WI38 (cell line): Measurements from ENCODE around the gene SYTL1.

Experiments used
- H3K4me3 ChIP-seq: 2 replicates; pipeline ENCODE4 v1.5.1; 2011; ENCODE audit warnings: low read depth, mild to moderate bottlenecking, control low read depth, low read length
- TF ChIP-seq, protein P1 (sequence below): IDR thresholded peaks from 2 replicates; pipeline ENCODE4 v1.5.1; 2012; ENCODE audit warnings: low read depth, mild to moderate bottlenecking, control low read depth, low read length

SYTL1 gene

DNA sequence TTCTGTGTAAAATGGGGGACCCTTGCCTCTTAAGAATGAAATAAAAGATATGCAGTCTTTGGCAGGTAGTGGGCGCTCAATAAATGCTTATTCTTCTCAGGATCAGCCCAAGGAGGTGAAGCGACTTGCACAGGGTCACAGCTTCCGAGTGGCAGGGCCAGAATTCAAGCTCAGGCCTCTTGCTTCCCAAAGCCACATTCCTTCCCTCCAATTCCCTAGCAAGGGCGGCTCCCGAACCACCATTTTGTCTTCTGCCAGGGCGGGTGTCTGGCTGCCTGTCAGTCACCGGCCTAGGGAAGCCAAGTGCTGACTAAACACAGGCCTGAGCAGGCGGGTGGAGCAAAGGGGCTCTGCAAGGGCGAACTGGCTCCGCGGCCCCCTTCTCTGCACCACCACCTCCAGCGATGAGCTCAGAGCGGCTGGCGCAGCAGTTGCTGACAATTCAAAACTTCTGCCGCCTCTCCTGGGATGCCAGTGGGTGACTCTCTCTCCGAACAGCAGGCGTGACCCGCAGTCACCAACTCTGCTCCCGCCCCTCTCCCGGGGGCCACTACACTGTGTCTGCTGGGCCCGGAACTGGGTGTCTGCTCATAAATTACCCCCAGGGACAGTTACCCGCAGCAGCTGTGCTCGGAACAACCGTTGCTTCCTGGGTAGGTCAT, 61.4 kb downstream of the SYTL1 start:
- TF ChIP-seq, protein P1, sequence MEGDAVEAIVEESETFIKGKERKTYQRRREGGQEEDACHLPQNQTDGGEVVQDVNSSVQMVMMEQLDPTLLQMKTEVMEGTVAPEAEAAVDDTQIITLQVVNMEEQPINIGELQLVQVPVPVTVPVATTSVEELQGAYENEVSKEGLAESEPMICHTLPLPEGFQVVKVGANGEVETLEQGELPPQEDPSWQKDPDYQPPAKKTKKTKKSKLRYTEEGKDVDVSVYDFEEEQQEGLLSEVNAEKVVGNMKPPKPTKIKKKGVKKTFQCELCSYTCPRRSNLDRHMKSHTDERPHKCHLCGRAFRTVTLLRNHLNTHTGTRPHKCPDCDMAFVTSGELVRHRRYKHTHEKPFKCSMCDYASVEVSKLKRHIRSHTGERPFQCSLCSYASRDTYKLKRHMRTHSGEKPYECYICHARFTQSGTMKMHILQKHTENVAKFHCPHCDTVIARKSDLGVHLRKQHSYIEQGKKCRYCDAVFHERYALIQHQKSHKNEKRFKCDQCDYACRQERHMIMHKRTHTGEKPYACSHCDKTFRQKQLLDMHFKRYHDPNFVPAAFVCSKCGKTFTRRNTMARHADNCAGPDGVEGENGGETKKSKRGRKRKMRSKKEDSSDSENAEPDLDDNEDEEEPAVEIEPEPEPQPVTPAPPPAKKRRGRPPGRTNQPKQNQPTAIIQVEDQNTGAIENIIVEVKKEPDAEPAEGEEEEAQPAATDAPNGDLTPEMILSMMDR, result no peak
- H3K4me3 ChIP-seq, result no peak overlapping the region
